Neural cell (in vitro differentiated cells): Measurements from ENCODE around the gene CDK11B.
A peak's percentile ranks its signal among the peaks of the same experiment; 100 is the strongest.

ENCODE experiments used
- CTCF ChIP-seq: fragments of 450-650 bp; IDR thresholded peaks from 2 replicates; pipeline ENCODE4 v1.5.1; 2014; ENCODE audit warnings: antibody characterized with exemption, mild to moderate bottlenecking, moderate library complexity; ENCODE audit not compliant: poor library complexity, severe bottlenecking
- EP300 ChIP-seq: fragments of 450-650 bp; conservative IDR thresholded peaks from 2 replicates; pipeline ENCODE4 v1.6.1; 2014; ENCODE audit warnings: antibody characterized with exemption, mild to moderate bottlenecking, moderate library complexity; ENCODE audit not compliant: poor library complexity, severe bottlenecking
- EZH2 ChIP-seq: fragments of 200-600, 300-800 bp; shearing (Covaris generic), sonication (generic); IDR thresholded peaks from 2 replicates; pipeline ENCODE4 v1.6.1; 2014; ENCODE audit warnings: antibody characterized with exemption, low read length, borderline replicate concordance, mild to moderate bottlenecking; ENCODE audit not compliant: insufficient read depth, poor library complexity, severe bottlenecking
- MXI1 ChIP-seq: fragments of 450-650 bp; conservative IDR thresholded peaks from 2 replicates; pipeline ENCODE4 v1.6.1; 2014; ENCODE audit warnings: antibody characterized with exemption, mild to moderate bottlenecking; ENCODE audit not compliant: poor library complexity, severe bottlenecking
- POLR2AphosphoS5 ChIP-seq: IDR thresholded peaks from 2 replicates; pipeline ENCODE4 v1.6.1; 2012
- RAD21 ChIP-seq: fragments of 450-650 bp; conservative IDR thresholded peaks from 2 replicates; pipeline ENCODE4 v1.6.1; 2014; ENCODE audit warnings: antibody characterized with exemption, mild to moderate bottlenecking, moderate library complexity
- REST ChIP-seq: IDR thresholded peaks from 2 replicates; pipeline ENCODE4 v1.6.1; 2012; ENCODE audit warnings: borderline replicate concordance
- SMC3 ChIP-seq: fragments of 450-650 bp; conservative IDR thresholded peaks from 2 replicates; pipeline ENCODE4 v1.6.1; 2014; ENCODE audit warnings: antibody characterized with exemption, mild to moderate bottlenecking, moderate library complexity; ENCODE audit not compliant: poor library complexity
- TAF1 ChIP-seq: IDR thresholded peaks from 2 replicates; pipeline ENCODE4 v1.6.1; 2012; ENCODE audit warnings: low read depth

- TF ChIP-seq SMC3 (no peak), POLR2AphosphoS5 (no peak), TAF1 (no peak), CTCF (peak; percentile 45), EZH2 (no peak), REST (no peak), EP300 (no peak), RAD21 (no peak), MXI1 (no peak)
These were observed 7.0 kb upstream of the CDK11B start for GRCh38 chr1:1665815-1666251.
